ENCODE results near the gene PLD1. TPM values are rescaled to one million over a fixed set of nuclear protein-coding genes. Genes with fewer than 3 reads are reported as not detected.

Gene PLD1
- total RNA-seq, 1 donor from 2014 or later: 0.21 TPM

- Histone ChIP-seq H3K27ac (no peak overlapping the region), H3K79me2 (ENCODE audit: low read depth) (no peaks in the 10 kb centered on the region), H3F3A (ENCODE audit: low read depth) (no peaks in the 10 kb centered on the region), H3K9me3 (ENCODE audit: low read depth) (no peaks in the 10 kb centered on the region), H3K36me3 (no peaks in the 10 kb centered on the region), H3K9ac (no peak overlapping the region), H4K20me1 (ENCODE audit: low read depth) (no peaks in the 10 kb centered on the region), H2AFZ (replicated peaks) (no peak overlapping the region), H3K4me3 (no peak overlapping the region), H3K27me3 (no peaks in the 10 kb centered on the region), H3K4me1 (no peaks in the 10 kb centered on the region), H3K4me2 (no peak overlapping the region)
- no peaks in the 10 kb centered on the region for H3K9me3 Mint-ChIP-seq
- peaks cover 2% of the 10 kb centered on the region for H3K27me3 Mint-ChIP-seq (ENCODE audit: insufficient read depth, low read depth)
- TF ChIP-seq, protein P1, sequence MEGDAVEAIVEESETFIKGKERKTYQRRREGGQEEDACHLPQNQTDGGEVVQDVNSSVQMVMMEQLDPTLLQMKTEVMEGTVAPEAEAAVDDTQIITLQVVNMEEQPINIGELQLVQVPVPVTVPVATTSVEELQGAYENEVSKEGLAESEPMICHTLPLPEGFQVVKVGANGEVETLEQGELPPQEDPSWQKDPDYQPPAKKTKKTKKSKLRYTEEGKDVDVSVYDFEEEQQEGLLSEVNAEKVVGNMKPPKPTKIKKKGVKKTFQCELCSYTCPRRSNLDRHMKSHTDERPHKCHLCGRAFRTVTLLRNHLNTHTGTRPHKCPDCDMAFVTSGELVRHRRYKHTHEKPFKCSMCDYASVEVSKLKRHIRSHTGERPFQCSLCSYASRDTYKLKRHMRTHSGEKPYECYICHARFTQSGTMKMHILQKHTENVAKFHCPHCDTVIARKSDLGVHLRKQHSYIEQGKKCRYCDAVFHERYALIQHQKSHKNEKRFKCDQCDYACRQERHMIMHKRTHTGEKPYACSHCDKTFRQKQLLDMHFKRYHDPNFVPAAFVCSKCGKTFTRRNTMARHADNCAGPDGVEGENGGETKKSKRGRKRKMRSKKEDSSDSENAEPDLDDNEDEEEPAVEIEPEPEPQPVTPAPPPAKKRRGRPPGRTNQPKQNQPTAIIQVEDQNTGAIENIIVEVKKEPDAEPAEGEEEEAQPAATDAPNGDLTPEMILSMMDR (IDR thresholded peaks at IDR 0.05): no peak
- TF ChIP-seq EZH2phosphoT487 (IDR thresholded peaks at IDR 0.05) (no peak), EZH2 (IDR thresholded peaks at IDR 0.05) (no peak)
- no peak overlapping the region for H3K27ac Mint-ChIP-seq
- H3K4me3 Mint-ChIP-seq: no peak overlapping the region
- H3K4me1 Mint-ChIP-seq: no peaks in the 10 kb centered on the region
- no peaks in the 10 kb centered on the region for H3K36me3 Mint-ChIP-seq
- no peak for DNase-seq (ENCODE audit: low spot score)
Measured at GRCh38 chr3:171672538-171672937, 137.7 kb downstream of the PLD1 start.

- TF ChIP-seq EZH2 (IDR thresholded peaks at IDR 0.05) (no peak), EZH2phosphoT487 (IDR thresholded peaks at IDR 0.05) (no peak)
- TF ChIP-seq, protein P1 (IDR thresholded peaks at IDR 0.05): no peak
- Histone ChIP-seq H3K27me3 (no peaks in the 10 kb centered on the region), H3K27ac (no peak overlapping the region), H3K79me2 (ENCODE audit: low read depth) (no peaks in the 10 kb centered on the region), H3K36me3 (no peaks in the 10 kb centered on the region), H3K9ac (no peak overlapping the region), H3F3A (ENCODE audit: low read depth) (no peaks in the 10 kb centered on the region), H4K20me1 (ENCODE audit: low read depth) (no peaks in the 10 kb centered on the region), H3K9me3 (ENCODE audit: low read depth) (no peaks in the 10 kb centered on the region), H3K4me2 (no peak overlapping the region), H3K4me3 (no peak overlapping the region), H3K4me1 (no peaks in the 10 kb centered on the region), H2AFZ (replicated peaks) (no peak overlapping the region)
- no peak for DNase-seq (ENCODE audit: low spot score)
- Mint-ChIP-seq H3K27me3 (ENCODE audit: insufficient read depth, low read depth) (peaks cover 2% of the 10 kb centered on the region), H3K27ac (no peak overlapping the region), H3K4me3 (no peak overlapping the region), H3K4me1 (no peaks in the 10 kb centered on the region), H3K36me3 (no peaks in the 10 kb centered on the region), H3K9me3 (no peaks in the 10 kb centered on the region)
Measured at GRCh38 chr3:171672124-171672523, 138.2 kb downstream of the PLD1 start.

- H3K9me3 ChIP-seq (ENCODE audit: low read depth): no peaks in the 10 kb centered on the region
- no peak overlapping the region for H3K27ac ChIP-seq
- no peaks in the 10 kb centered on the region for H3K36me3 Mint-ChIP-seq
- H3K4me3 Mint-ChIP-seq: no peak overlapping the region
- H2AFZ ChIP-seq (replicated peaks): no peak overlapping the region
- no peaks in the 10 kb centered on the region for H3K36me3 ChIP-seq
- no peak overlapping the region for H3K4me2 ChIP-seq
- TF ChIP-seq EZH2phosphoT487 (IDR thresholded peaks at IDR 0.05): no peak
- TF ChIP-seq EZH2 (IDR thresholded peaks at IDR 0.05): no peak
- TF ChIP-seq, protein P1 (IDR thresholded peaks at IDR 0.05): no peak
- no peaks in the 10 kb centered on the region for H3K79me2 ChIP-seq (ENCODE audit: low read depth)
- H3F3A ChIP-seq (ENCODE audit: low read depth): no peaks in the 10 kb centered on the region
- peaks cover 2% of the 10 kb centered on the region for H3K27me3 Mint-ChIP-seq (ENCODE audit: insufficient read depth, low read depth)
- H4K20me1 ChIP-seq (ENCODE audit: low read depth): no peaks in the 10 kb centered on the region
- H3K9ac ChIP-seq: no peak overlapping the region
- no peak overlapping the region for H3K4me3 ChIP-seq
- no peaks in the 10 kb centered on the region for H3K9me3 Mint-ChIP-seq
- H3K27me3 ChIP-seq: no peaks in the 10 kb centered on the region
- DNase-seq (ENCODE audit: low spot score): no peak
- H3K27ac Mint-ChIP-seq: no peak overlapping the region
- no peaks in the 10 kb centered on the region for H3K4me1 Mint-ChIP-seq
- H3K4me1 ChIP-seq: no peaks in the 10 kb centered on the region
Measured at GRCh38 chr3:171671709-171672108, 138.6 kb downstream of the PLD1 start.
